Spleen (tissue), 11 donors: ENCODE data around the gene ESYT3. TPM values are rescaled to one million over a fixed set of nuclear protein-coding genes. Genes with fewer than 3 reads are reported as not detected.

Source experiments
- DNase-seq: peaks from one replicate; pipeline ENCODE4 v3.0.0-alpha.2; 2020
- H3K27ac ChIP-seq, 8 donors: fragments of 200-600 bp; sonication (generic) in 7 of 8; 1 replicate in 4 of 8; 2 replicates in 4 of 8; pipeline versions ENCODE4 v1.5.0 to v1.8.0; 2016 to 2021; ENCODE audit warnings: inconsistent platforms in 4 of 8, mild to moderate bottlenecking in 4 of 8, moderate library complexity in 1 of 8
- H3K27me3 ChIP-seq, 7 donors: fragments of 200-600 bp; sonication (generic) in 6 of 7; replicated peaks in 1 of 7; 1 replicate in 4 of 7; 2 replicates in 3 of 7; pipeline versions ENCODE4 v1.5.0 to v1.8.0; 2016 to 2021; ENCODE audit warnings: inconsistent platforms in 3 of 7, mild to moderate bottlenecking in 1 of 7
- H3K36me3 ChIP-seq, 6 donors: fragments of 200-600 bp; sonication (generic) in 5 of 6; 1 replicate in 4 of 6; 2 replicates in 2 of 6; pipeline versions ENCODE4 v1.5.0 to v1.8.0; 2016 to 2021; ENCODE audit warnings: inconsistent platforms in 2 of 6
- H3K4me1 ChIP-seq, 6 donors: fragments of 200-600 bp; sonication (generic) in 5 of 6; 1 replicate in 3 of 6; 2 replicates in 3 of 6; pipeline versions ENCODE4 v1.5.0 to v1.8.0; 2016 to 2021; ENCODE audit warnings: inconsistent platforms in 3 of 6
- H3K4me3 ChIP-seq, 8 donors: fragments of 200-600 bp; sonication (generic) in 7 of 8; 1 replicate in 4 of 8; 2 replicates in 4 of 8; pipeline versions ENCODE4 v1.5.0 to v1.8.0; 2016 to 2021; ENCODE audit warnings: inconsistent platforms in 4 of 8, mild to moderate bottlenecking in 4 of 8, moderate library complexity in 2 of 8
- H3K9me3 ChIP-seq, 8 donors: fragments of 200-600 bp; sonication (generic) in 7 of 8; 1 replicate in 4 of 8; 2 replicates in 4 of 8; pipeline versions ENCODE4 v1.5.0 to v1.8.0; 2016 to 2021; ENCODE audit warnings: inconsistent platforms in 4 of 8
- POLR2A ChIP-seq, 3 donors: fragments of 450-650 bp; IDR thresholded peaks; one replicate each; pipeline ENCODE4 v1.5.1; 2017; ENCODE audit warnings: antibody characterized with exemption in 3 of 3, mild to moderate bottlenecking in 1 of 3
- POLR2AphosphoS5 ChIP-seq, 3 donors: sonication (generic); formaldehyde crosslinking; IDR thresholded peaks; one replicate each; pipeline ENCODE4 v1.5.1; 2017; ENCODE audit warnings: antibody characterized with exemption in 3 of 3
- WGBS, 5 donors: extraction: QIAGEN DNeasy Blood & Tissue Kit in 3 of 5; methylation state at CpG; one replicate each; pipeline versions ENCODE4 v1.1.5 to v1.1.7; 2013 to 2018; 5-methylcytosine and 5-hydroxymethylcytosine counted together
- intact Hi-C: fragments of 100-400 bp; cut with DNase I; formaldehyde crosslinking; loops from one replicate; pipeline ENCODE4 v1.15.0; 2023; ENCODE audit warnings: low total_unique reads
- polyA plus RNA-seq, 3 donors: library from polyadenylated mRNA; stranded (reverse); fragments of 200-250 nt; gene quantifications; one replicate each; pipeline ENCODE4 v1.2.1, GENCODE V29; 2013
- total RNA-seq, 7 donors: library from RNA; depleted of rRNA in 3 of 7; stranded (reverse); fragments of >200 nt in 3 of 7; fragmentation: NEBNext Ultra II Directional in 4 of 7; extraction: Animal tissue kit (Norgen Biotek cat#: 25700) in 4 of 7; gene quantifications; one replicate each; pipeline versions ENCODE4 v1.1.0 to v1.2.1, GENCODE V29; 2016 to 2021
- TF ChIP-seq, protein P1 (sequence below), 11 experiments: fragments of 200-600 bp in 7 of 11; fragments of 450-650 bp in 4 of 11; sonication (generic) in 4 of 11; IDR thresholded peaks in 8 of 11; conservative IDR thresholded peaks in 3 of 11; 1 replicate in 7 of 11; 2 replicates in 4 of 11; pipeline versions ENCODE4 v1.4.0 to v1.8.0; 2016 to 2021; ENCODE audit warnings: antibody characterized with exemption in 11 of 11, inconsistent platforms in 4 of 11, mild to moderate bottlenecking in 1 of 11
- donor health status: healthy with polysubstance abuse.
- donor health status: DM: no; HTN: no; CAD: no; lungs with moderate emphysema.
- donor health status: DM: no; HTN: no; CAD: no.
- donor health status: Bipolar disorder and iron deficiency.
- donor health status: healthy.
- donor health status: DM: no; HTN: no; CAD: no.
- donor health status: DM: yes; HTN: yes; CAD: no.

Gene ESYT3
- total and polyA plus RNA-seq, 10 donors = 0.02 TPM; not detected in 9

DNA sequence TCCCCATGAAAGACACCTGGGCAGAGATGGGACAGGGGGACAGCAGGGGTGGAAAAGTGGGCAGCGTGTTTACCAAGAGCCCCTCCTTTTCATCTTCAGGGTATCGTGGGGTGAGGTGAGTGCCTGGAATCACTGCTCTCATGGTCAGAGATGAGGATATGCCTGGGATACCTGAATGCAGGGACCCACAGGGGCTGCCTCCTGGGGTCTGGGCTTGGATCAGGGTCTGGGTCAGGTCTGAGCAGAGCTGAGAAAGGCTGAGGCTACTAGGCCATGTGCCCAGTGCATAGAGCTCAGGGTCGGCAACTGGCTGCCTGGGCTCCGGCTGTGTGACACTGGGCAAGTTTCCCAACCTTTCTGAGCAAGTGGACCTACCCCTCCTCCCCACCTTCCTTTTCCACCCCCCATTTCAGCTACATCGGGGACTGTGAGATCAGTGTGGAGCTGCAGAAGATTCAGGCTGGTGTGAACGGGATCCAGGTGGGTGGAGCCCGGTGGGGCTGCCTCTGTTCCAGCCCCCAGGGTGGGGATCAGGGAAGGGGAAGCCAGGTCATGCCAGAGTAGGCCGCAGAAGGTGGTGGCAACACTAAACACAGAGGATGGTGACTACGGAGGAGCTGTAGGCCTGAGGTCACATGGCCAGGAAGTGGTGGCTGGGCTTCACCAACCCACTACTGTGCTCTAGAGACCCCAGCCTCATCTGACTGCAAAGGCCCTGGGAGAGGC is 24.5 kb downstream of the ESYT3 start:
- Histone ChIP-seq H3K4me1 (no peaks in the 10 kb centered on the region), H3K4me3 (no peak overlapping the region), H3K36me3 (no peaks in the 10 kb centered on the region), H3K27ac (no peak overlapping the region), H3K9me3 (no peaks in the 10 kb centered on the region), H3K27me3 (peaks cover 0 to 49% (median 0%) of the 10 kb centered on the region in 7 donors)
- peak; percentile 51 for DNase-seq
- intact Hi-C loops = no loop called here
- 74 to 81% (median 79%) methylated on average over 9 of the region's 9 CpGs for WGBS, 5 donors
- TF ChIP-seq, protein P1, sequence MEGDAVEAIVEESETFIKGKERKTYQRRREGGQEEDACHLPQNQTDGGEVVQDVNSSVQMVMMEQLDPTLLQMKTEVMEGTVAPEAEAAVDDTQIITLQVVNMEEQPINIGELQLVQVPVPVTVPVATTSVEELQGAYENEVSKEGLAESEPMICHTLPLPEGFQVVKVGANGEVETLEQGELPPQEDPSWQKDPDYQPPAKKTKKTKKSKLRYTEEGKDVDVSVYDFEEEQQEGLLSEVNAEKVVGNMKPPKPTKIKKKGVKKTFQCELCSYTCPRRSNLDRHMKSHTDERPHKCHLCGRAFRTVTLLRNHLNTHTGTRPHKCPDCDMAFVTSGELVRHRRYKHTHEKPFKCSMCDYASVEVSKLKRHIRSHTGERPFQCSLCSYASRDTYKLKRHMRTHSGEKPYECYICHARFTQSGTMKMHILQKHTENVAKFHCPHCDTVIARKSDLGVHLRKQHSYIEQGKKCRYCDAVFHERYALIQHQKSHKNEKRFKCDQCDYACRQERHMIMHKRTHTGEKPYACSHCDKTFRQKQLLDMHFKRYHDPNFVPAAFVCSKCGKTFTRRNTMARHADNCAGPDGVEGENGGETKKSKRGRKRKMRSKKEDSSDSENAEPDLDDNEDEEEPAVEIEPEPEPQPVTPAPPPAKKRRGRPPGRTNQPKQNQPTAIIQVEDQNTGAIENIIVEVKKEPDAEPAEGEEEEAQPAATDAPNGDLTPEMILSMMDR (IDR thresholded peaks at IDR 0.05 in 8 of 11, conservative IDR thresholded peaks at IDR 0.05 in 3 of 11) = no peak
- TF ChIP-seq POLR2A (IDR thresholded peaks at IDR 0.05) (no peak), POLR2AphosphoS5 (IDR thresholded peaks at IDR 0.05) (no peak)

DNA sequence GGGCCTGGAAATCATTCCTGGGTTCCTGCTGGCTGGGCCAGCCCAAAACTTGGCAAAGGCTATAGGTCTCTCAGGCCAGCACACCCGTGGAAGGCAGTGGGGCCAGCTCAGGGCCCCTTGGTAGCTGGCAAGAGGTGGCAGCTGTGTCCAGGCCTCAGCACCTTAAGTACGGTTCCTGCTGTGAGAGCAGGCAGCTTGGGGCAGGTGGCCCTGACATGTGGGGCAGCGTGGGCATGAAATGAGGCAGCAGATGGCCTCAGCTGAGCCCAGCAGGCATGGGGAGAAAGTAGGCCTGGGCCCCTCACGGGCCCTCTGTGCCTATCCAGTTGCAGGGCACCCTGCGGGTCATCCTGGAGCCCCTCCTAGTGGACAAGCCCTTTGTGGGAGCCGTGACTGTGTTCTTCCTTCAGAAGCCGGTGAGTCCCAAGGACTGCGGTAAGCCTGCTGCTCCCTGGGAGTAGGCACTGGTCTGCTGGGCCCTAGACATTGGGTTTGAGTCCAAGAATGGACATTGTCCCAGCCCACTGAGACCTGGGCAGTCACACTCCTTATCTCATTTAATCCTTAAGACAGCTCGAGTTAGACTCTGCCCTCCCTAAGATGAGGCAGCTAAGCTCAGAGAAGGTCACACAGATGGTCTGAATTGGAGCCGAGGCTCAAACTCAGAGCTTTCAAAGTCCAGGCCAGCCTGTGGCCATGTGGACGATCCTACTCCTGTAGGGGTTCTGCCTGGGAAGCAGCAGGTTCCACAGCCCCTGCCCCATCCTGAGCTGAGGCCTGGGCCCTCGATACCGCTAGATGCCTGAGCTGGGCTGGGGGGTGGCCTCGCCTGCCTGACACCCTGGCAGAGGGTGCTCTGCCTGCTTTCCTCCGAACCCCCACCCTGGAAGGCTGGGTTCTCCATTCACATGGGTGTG is 25.5 kb downstream of the ESYT3 start:
- Histone ChIP-seq H3K27ac (no peak overlapping the region), H3K9me3 (no peaks in the 10 kb centered on the region), H3K27me3 (peaks cover 0 to 48% (median 0%) of the 10 kb centered on the region in 7 donors), H3K36me3 (no peaks in the 10 kb centered on the region), H3K4me1 (no peaks in the 10 kb centered on the region), H3K4me3 (no peak overlapping the region)
- intact Hi-C loops = no loop called here
- WGBS, 5 donors = 79 to 93% (median 88%) methylated on average over 12 to 15 of the region's 15 CpGs
- no peak for TF ChIP-seq POLR2A (IDR thresholded peaks at IDR 0.05)
- TF ChIP-seq, protein P1 (IDR thresholded peaks at IDR 0.05 in 8 of 11, conservative IDR thresholded peaks at IDR 0.05 in 3 of 11) = no peak
- peak; percentile 59 for DNase-seq

DNA sequence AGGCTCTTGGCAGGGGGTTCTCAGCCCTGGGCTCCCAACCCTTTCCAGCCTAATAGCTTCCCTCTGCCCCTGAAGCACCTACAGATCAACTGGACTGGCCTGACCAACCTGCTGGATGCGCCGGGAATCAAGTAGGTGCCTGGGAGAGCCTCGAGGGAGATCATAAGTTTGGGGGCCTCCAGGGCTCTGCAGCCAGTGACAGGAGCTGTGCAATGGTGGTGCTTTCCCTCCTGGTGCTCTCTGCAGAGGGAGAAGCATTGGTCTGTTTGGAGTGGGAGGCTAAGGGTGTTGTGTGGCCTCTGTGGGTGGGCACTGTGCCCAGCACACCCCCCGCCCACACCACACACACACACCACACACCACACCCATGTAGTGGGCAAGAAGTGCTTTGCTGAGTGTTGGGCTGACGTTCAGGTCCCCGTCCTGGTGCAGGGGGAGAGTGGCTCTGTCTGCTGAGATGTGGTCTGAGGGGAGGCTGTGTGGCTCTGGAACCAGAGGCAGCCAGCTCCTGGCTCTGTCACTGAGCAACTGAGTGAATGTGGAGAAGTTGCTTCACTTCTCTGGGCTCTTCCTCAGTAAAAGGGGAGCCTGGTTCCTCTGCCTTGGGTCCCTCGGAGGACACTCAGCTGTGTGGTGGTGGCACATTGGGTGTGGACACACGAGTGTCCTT is 26.3 kb downstream of the ESYT3 start:
- Histone ChIP-seq H3K9me3 (no peaks in the 10 kb centered on the region), H3K27ac (no peak overlapping the region), H3K36me3 (no peaks in the 10 kb centered on the region), H3K4me3 (no peak overlapping the region), H3K4me1 (no peaks in the 10 kb centered on the region), H3K27me3 (peaks cover 0 to 40% (median 0%) of the 10 kb centered on the region in 7 donors)
- intact Hi-C loops = no loop called here
- 73 to 80% (median 77%) methylated on average over 5 to 8 of the region's 8 CpGs for WGBS, 5 donors
- no peak for DNase-seq
- TF ChIP-seq POLR2A (IDR thresholded peaks at IDR 0.05) (no peak), POLR2AphosphoS5 (IDR thresholded peaks at IDR 0.05) (no peak)
- TF ChIP-seq, protein P1 (IDR thresholded peaks at IDR 0.05 in 8 of 11, conservative IDR thresholded peaks at IDR 0.05 in 3 of 11) = no peak
